OCI-LY7 (cell line): ENCODE measurements around the gene CEMIP2. TPM values are rescaled to one million over a fixed set of nuclear protein-coding genes. Genes with fewer than 3 reads are reported as not detected.

ENCODE experiments used
- BruUV-seq: library from RNA; stranded (reverse); fragments of 400-500 nt; replicated peaks from 2 replicates; lab custom pipeline; 2021; lab: Mats Ljungman, UMichigan
- CTCF ChIA-PET: fragments of 300-600 bp; sonication (Branson Sonifier 250); formaldehyde crosslinking; loops from one replicate; lab custom pipeline; 2022; ENCODE audit warnings: antibody characterized with exemption; ENCODE audit not compliant: unreplicated experiment; lab: Charles Lee
- POLR2A ChIA-PET: fragments of 300-600 bp; sonication (Branson Sonifier 250); formaldehyde crosslinking; loops from one replicate; lab custom pipeline; 2022; ENCODE audit warnings: antibody characterized with exemption; lab: Charles Lee
- DNase-seq: peaks from one replicate; pipeline ENCODE4 v3.0.0-alpha.2; 2015; ENCODE audit warnings: low spot score
- H2AFZ ChIP-seq: fragments of 200-600 bp; sonication (generic), shearing (Covaris generic); 2 replicates; pipeline ENCODE4 v1.6.1; 2014; ENCODE audit warnings: mild to moderate bottlenecking, antibody characterized with exemption, low read length, moderate library complexity
- H3K27ac ChIP-seq: fragments of 200-600 bp; sonication (generic); 2 replicates; pipeline ENCODE4 v1.5.1; 2014; ENCODE audit warnings: mixed run types, low read depth, mild to moderate bottlenecking, moderate library complexity, low read length, inconsistent platforms; ENCODE audit not compliant: poor library complexity, severe bottlenecking
- H3K36me3 ChIP-seq: fragments of 200-600 bp; sonication (generic); 2 replicates; pipeline ENCODE4 v1.6.1; 2014; ENCODE audit warnings: mild to moderate bottlenecking, antibody characterized with exemption, low read length, moderate library complexity, mixed read lengths; ENCODE audit not compliant: insufficient read depth
- H3K4me1 ChIP-seq: fragments of 200-600 bp; sonication (generic); 2 replicates; pipeline ENCODE4 v1.5.1; 2014; ENCODE audit warnings: mild to moderate bottlenecking, low read length; ENCODE audit not compliant: insufficient read depth, poor library complexity, severe bottlenecking
- H3K4me2 ChIP-seq: fragments of 200-600 bp; sonication (generic); 2 replicates; pipeline ENCODE4 v1.6.1; 2014; ENCODE audit warnings: mild to moderate bottlenecking, low read length
- H3K4me3 ChIP-seq: fragments of 200-600 bp; sonication (generic); 2 replicates; pipeline ENCODE4 v1.5.1; 2014; ENCODE audit warnings: mild to moderate bottlenecking, low read depth, low read length; ENCODE audit not compliant: poor library complexity, severe bottlenecking
- H3K79me2 ChIP-seq: fragments of 200-600 bp; sonication (generic); 2 replicates; pipeline ENCODE4 v1.6.1; 2016; ENCODE audit warnings: low read depth, mild to moderate bottlenecking, low read length, moderate library complexity, mixed read lengths; ENCODE audit not compliant: insufficient read depth
- H3K9me2 ChIP-seq: fragments of 200-600 bp; sonication (generic); 2 replicates; pipeline ENCODE4 v1.6.1; 2016; ENCODE audit warnings: mild to moderate bottlenecking, low read length, mixed read lengths; ENCODE audit not compliant: insufficient read depth
- H3K9me3 ChIP-seq: fragments of 200-600 bp; sonication (generic); 2 replicates; pipeline ENCODE4 v1.6.1; 2014; ENCODE audit warnings: mild to moderate bottlenecking, mixed run types, low read length, mixed read lengths
- H4K20me1 ChIP-seq: fragments of 200-600 bp; sonication (generic); 2 replicates; pipeline ENCODE4 v1.6.1; 2014; ENCODE audit warnings: mild to moderate bottlenecking, antibody characterized with exemption, low read length, moderate library complexity, mixed read lengths; ENCODE audit not compliant: insufficient read depth
- EZH2phosphoT487 ChIP-seq: fragments of 200-600 bp; sonication (generic); IDR thresholded peaks from 2 replicates; pipeline ENCODE4 v1.6.1; 2018; ENCODE audit warnings: low read depth, borderline replicate concordance, mild to moderate bottlenecking, mixed run types, antibody characterized with exemption, low read length, moderate library complexity, mixed read lengths
- intact Hi-C: fragments of 100-400 bp; cut with micrococcal nuclease; formaldehyde crosslinking; loops from one replicate; pipeline ENCODE4 v1.10.0; 2022; ENCODE audit not compliant: unreplicated experiment
- total RNA-seq, 2 experiments: library from RNA; depleted of rRNA in 1 of 2; stranded (reverse); fragments of >200 nt in 1 of 2; shearing (Covaris generic) in 1 of 2; gene quantifications; 2 replicates each; pipeline ENCODE4 v1.2.3, GENCODE V29; 2014 to 2022
- TF ChIP-seq, protein P1 (sequence below): fragments of 200-600 bp; sonication (generic); conservative IDR thresholded peaks from 2 replicates; pipeline ENCODE4 v1.5.1; 2014; ENCODE audit warnings: mild to moderate bottlenecking, antibody characterized with exemption, low read length, moderate library complexity, mixed read lengths

Gene CEMIP2
- total RNA-seq, 2 experiments from 2014 or later, result 1.8 to 4.8 TPM

DNA sequence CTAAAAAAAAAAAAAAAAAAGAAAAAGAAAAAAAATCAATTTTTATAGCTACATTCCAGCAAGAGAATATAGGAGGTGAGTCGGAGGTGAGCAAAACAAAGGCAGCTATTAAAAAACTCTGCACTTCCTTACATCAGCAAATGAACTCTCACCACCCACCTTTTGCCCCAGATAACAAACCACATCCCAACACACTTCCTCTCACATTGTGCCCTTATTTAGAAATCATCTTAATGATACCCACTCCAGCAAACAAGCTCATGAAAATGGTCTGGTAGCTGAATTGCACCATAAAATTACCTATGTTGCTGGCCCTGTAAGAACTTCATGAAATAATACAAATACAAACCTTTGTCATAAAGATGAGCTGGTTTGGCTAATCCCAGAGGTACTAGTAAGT is 82.9 kb downstream of the CEMIP2 start:
- no peaks in the 10 kb centered on the region for H3K9me2 ChIP-seq

DNA sequence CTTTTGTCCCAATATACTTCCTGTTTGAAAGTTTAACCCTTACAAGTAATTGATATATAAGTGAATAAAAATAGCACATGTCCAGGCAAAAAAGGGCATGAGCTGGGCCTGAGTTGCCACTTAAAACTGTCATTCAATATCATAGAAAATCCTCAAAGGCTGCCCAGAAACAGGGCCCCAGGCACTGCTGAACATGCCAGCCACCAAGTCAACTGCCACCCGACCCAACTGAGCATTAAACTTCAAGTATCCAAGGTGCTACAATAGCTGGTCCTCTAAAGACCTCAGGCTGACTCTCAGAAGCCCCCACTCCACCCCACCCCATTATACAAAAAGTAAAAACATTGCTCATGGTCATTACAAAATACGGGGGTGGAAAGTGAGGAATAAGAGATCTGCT is 83.7 kb downstream of the CEMIP2 start:
- no peak for TF ChIP-seq EZH2phosphoT487
- TF ChIP-seq, protein P1, sequence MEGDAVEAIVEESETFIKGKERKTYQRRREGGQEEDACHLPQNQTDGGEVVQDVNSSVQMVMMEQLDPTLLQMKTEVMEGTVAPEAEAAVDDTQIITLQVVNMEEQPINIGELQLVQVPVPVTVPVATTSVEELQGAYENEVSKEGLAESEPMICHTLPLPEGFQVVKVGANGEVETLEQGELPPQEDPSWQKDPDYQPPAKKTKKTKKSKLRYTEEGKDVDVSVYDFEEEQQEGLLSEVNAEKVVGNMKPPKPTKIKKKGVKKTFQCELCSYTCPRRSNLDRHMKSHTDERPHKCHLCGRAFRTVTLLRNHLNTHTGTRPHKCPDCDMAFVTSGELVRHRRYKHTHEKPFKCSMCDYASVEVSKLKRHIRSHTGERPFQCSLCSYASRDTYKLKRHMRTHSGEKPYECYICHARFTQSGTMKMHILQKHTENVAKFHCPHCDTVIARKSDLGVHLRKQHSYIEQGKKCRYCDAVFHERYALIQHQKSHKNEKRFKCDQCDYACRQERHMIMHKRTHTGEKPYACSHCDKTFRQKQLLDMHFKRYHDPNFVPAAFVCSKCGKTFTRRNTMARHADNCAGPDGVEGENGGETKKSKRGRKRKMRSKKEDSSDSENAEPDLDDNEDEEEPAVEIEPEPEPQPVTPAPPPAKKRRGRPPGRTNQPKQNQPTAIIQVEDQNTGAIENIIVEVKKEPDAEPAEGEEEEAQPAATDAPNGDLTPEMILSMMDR, result no peak
- no peak overlapping the region for H3K4me2 ChIP-seq
- POLR2A ChIA-PET, result interaction anchor here (0.6 to 1.5 kb wide), 5 partner anchors 9 to 1044 kb away, joined by 4 to 6 read pairs (median 4); no protein-coding TSS in a partner anchor
- H3K79me2 ChIP-seq, result no peaks in the 10 kb centered on the region
- H4K20me1 ChIP-seq, result no peaks in the 10 kb centered on the region
- no peak for DNase-seq
- no peaks in the 10 kb centered on the region for H3K36me3 ChIP-seq
- H3K9me3 ChIP-seq, result no peaks in the 10 kb centered on the region
- BruUV-seq, result no TSS peak
- H3K4me1 ChIP-seq, result no peaks in the 10 kb centered on the region
- no peak overlapping the region for H3K27ac ChIP-seq
- H3K9me2 ChIP-seq, result no peaks in the 10 kb centered on the region
- no peak overlapping the region for H3K4me3 ChIP-seq
- CTCF ChIA-PET, result no interaction called here
- H2AFZ ChIP-seq, result no peak overlapping the region
- intact Hi-C loops, result loop anchor here (5.0 kb wide), 1 partner anchor 83 kb away; the partner anchor contains the start of gene CEMIP2

More for the DNA sequence above, 82.9 kb downstream of the CEMIP2 start:
- TF ChIP-seq EZH2phosphoT487, result no peak
- TF ChIP-seq, protein P1, result no peak
- Histone ChIP-seq H4K20me1 (no peaks in the 10 kb centered on the region), H3K4me1 (no peaks in the 10 kb centered on the region), H3K4me3 (no peak overlapping the region), H3K79me2 (no peaks in the 10 kb centered on the region), H2AFZ (no peak overlapping the region), H3K36me3 (no peaks in the 10 kb centered on the region), H3K4me2 (no peak overlapping the region), H3K27ac (no peak overlapping the region), H3K9me3 (no peaks in the 10 kb centered on the region)
- BruUV-seq, result no TSS peak
- no peak for DNase-seq
- ChIA-PET POLR2A (interaction anchor here (0.6 to 1.1 kb wide), 6 partner anchors 10 to 376 kb away, joined by 3 to 6 read pairs (median 4); no protein-coding TSS in a partner anchor), CTCF (interaction anchor here (0.7 kb wide), 1 partner anchor 1265 kb away, joined by 3 read pairs; no protein-coding TSS in a partner anchor)
- intact Hi-C loops, result no loop called here

DNA sequence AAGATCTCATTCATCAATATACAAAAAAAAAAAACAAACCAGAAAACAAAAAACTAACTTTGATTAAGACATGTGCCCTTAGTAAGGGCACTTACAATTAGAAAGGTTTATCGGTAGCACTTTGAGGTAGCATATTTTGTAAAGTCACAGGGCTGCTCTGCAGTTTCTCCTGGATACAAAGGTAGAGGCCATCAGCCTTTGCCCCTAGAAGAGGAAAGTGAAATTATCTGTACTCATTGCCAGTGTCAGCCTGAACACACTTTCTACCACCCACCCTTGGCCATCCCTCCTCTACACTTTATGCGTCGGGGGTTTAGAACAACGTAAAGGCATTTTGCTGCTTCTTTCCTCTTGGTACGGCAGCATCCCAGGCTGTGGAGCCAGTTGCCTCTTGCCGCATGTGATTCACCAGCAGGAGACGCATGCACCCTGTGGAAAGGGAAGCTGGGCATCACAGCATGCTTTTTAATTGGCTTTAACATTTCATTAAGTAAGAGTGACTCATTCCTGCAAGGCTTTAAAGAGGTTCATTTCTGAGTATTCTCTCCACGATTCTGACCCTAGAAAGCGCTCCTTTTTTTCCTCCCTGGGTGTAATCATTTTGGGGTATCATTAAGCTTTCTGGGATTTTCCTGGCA is 84.6 kb downstream of the CEMIP2 start:
- Histone ChIP-seq H3K36me3 (no peaks in the 10 kb centered on the region), H3K9me3 (no peaks in the 10 kb centered on the region), H3K9me2 (no peaks in the 10 kb centered on the region), H3K79me2 (no peaks in the 10 kb centered on the region), H3K4me1 (no peaks in the 10 kb centered on the region), H3K27ac (no peak overlapping the region), H4K20me1 (no peaks in the 10 kb centered on the region), H3K4me3 (no peak overlapping the region), H2AFZ (no peak overlapping the region), H3K4me2 (no peak overlapping the region)
- CTCF ChIA-PET, result no interaction called here
- POLR2A ChIA-PET, result interaction anchor here (0.6 to 1.5 kb wide), 4 partner anchors 8 to 1045 kb away, joined by 4 read pairs; no protein-coding TSS in a partner anchor
- intact Hi-C loops, result loop anchor here (5.0 kb wide), 1 partner anchor 84 kb away; the partner anchor contains the start of gene CEMIP2
- DNase-seq, result no peak
- no peak for TF ChIP-seq EZH2phosphoT487
- TF ChIP-seq, protein P1, result no peak
- no TSS peak for BruUV-seq
